Neural crest cell (in vitro differentiated cells): ENCODE results near the gene C10orf53. TPM values are rescaled to one million over a fixed set of nuclear protein-coding genes. Genes with fewer than 3 reads are reported as not detected.

Experiments
- DNase-seq: peaks from one replicate; pipeline ENCODE4 v3.0.0; 2021; ENCODE audit warnings: low read depth, mixed read lengths, low spot score
- H3K27ac Mint-ChIP-seq: one replicate; pipeline ENCODE4 v1.8.0; 2021; ENCODE audit warnings: mild to moderate bottlenecking, mixed read lengths; ENCODE audit not compliant: unreplicated experiment
- H3K27me3 Mint-ChIP-seq: 2 replicates; pipeline ENCODE4 v1.8.0; 2021; ENCODE audit warnings: low read depth, mild to moderate bottlenecking, mixed read lengths
- H3K36me3 Mint-ChIP-seq: 2 replicates; pipeline ENCODE4 v1.8.0; 2021; ENCODE audit warnings: low read depth, mild to moderate bottlenecking, mixed read lengths
- H3K4me1 Mint-ChIP-seq: 2 replicates; pipeline ENCODE4 v1.8.0; 2021; ENCODE audit warnings: mixed read lengths
- H3K4me3 Mint-ChIP-seq: one replicate; pipeline ENCODE4 v1.8.0; 2021; ENCODE audit warnings: mild to moderate bottlenecking, mixed read lengths
- H3K9me3 Mint-ChIP-seq: 2 replicates; pipeline ENCODE4 v1.8.0; 2021; ENCODE audit warnings: mixed read lengths
- CTCF ChIP-seq: fragments of 200-600 bp; sonication (generic); conservative IDR thresholded peaks from 2 replicates; pipeline ENCODE4 v1.5.0; 2021; ENCODE audit warnings: antibody characterized with exemption, mild to moderate bottlenecking
- total RNA-seq: library from RNA; stranded (reverse); gene quantifications from 2 replicates; pipeline ENCODE4 v1.2.1, GENCODE V29; 2021

C10orf53 gene
- total RNA-seq, 1 donor from 2014 or later, result not detected

- no peak for TF ChIP-seq CTCF
- Mint-ChIP-seq H3K36me3 (peaks cover 6% of the 10 kb centered on the region), H3K4me1 (peaks cover 7% of the 10 kb centered on the region), H3K27me3 (no peaks in the 10 kb centered on the region), H3K27ac (no peak overlapping the region), H3K4me3 (no peak overlapping the region), H3K9me3 (no peaks in the 10 kb centered on the region)
- DNase-seq, result no peak
Measured at GRCh38 chr10:49742683-49743463, 63.4 kb downstream of the C10orf53 start.

- no peak for DNase-seq
Measured at GRCh38 chr10:49743464-49744075, 64.1 kb downstream of the C10orf53 start.

GRCh38 chr10:49744091-49744685, 64.7 kb downstream of the C10orf53 start:
- no peaks in the 10 kb centered on the region for H3K27me3 Mint-ChIP-seq
- H3K4me3 Mint-ChIP-seq, result no peak overlapping the region
- no peak for DNase-seq
- H3K9me3 Mint-ChIP-seq, result no peaks in the 10 kb centered on the region
- peaks cover 13% of the 10 kb centered on the region for H3K4me1 Mint-ChIP-seq
- no peak for TF ChIP-seq CTCF
- H3K27ac Mint-ChIP-seq, result no peak overlapping the region
- H3K36me3 Mint-ChIP-seq, result peaks cover 6% of the 10 kb centered on the region

More at GRCh38 chr10:49743464-49744075, 64.1 kb downstream of the C10orf53 start:
- Mint-ChIP-seq H3K9me3 (no peaks in the 10 kb centered on the region), H3K27ac (no peak overlapping the region), H3K4me1 (peaks cover 13% of the 10 kb centered on the region), H3K27me3 (no peaks in the 10 kb centered on the region), H3K4me3 (no peak overlapping the region), H3K36me3 (peaks cover 6% of the 10 kb centered on the region)
- no peak for TF ChIP-seq CTCF

DNA sequence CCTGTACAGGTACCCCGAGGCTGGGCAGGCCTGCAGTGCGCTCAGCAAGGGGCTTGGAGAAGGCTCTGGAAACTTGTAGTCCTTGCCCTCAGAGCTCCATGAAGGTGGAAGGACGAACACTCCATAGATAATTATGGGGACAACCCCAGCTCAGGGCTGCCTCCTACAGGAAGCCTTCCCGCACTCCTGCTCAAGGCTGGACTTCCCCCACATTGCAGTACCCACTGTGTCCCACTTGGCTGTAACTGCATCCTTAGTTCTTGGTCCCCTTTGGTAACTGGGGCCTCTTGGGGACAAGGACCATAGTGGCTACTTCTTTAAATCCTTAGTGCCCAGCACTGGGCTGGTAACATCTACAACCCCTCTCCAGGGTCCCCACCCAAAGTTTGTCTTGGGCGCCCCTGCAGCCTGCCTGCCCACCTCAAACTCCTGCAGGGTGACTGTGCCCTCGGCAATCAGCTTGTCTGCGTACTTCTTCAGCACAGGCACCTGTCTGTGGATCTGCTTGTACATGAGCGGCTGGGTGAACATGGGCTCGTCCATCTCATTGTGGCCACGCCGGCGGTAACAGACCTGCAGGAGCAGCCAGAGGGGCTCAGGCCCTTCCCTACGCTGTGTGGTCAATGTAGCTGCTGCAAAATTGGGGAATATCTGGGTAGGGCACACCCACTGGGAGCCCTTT, 65.6 kb downstream of the C10orf53 start:
- DNase-seq, result no peak
- Mint-ChIP-seq H3K9me3 (no peaks in the 10 kb centered on the region), H3K36me3 (peaks cover 6% of the 10 kb centered on the region), H3K27me3 (no peaks in the 10 kb centered on the region), H3K4me3 (no peak overlapping the region), H3K27ac (no peak overlapping the region), H3K4me1 (peaks cover 13% of the 10 kb centered on the region)
- no peak for TF ChIP-seq CTCF

DNA sequence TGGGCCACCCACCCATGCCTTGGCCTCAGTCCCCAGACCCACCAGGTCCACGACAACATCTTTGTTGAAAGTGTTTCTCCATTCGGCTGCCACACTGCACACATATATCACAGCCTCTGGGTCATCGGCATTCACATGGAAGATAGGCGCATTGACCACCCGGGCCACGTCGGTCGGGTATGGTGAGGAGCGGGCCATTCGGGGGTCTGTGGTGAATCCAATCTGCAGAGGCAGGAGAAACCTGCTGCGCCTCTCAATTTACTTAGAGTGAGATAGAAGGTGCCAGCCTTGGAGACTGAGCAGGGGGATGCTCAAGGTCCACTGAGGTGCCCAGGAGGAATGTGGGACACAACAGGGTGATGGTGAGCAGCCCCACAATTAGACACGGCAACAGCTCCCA, 66.3 kb downstream of the C10orf53 start:
- no peak for DNase-seq
- H3K36me3 Mint-ChIP-seq, result peaks cover 6% of the 10 kb centered on the region
- no peak overlapping the region for H3K27ac Mint-ChIP-seq
- no peaks in the 10 kb centered on the region for H3K27me3 Mint-ChIP-seq
- H3K9me3 Mint-ChIP-seq, result no peaks in the 10 kb centered on the region
- H3K4me3 Mint-ChIP-seq, result no peak overlapping the region
- TF ChIP-seq CTCF, result no peak
- H3K4me1 Mint-ChIP-seq, result peaks cover 13% of the 10 kb centered on the region
